IPS-NIHi11 (cell line): ENCODE results near the gene ACSF2.
A peak's percentile ranks its signal among the peaks of the same experiment; 100 is the strongest.
"Not testable (repeated sequence)": the region's sequence is repeated elsewhere in the genome, so short reads cannot be mapped to it uniquely, and the experiment has no call there.

ENCODE experiments used
- DNase-seq: peaks from one replicate; pipeline ENCODE4 v3.0.0; 2012; ENCODE audit warnings: mixed read lengths, low spot score

Gene ACSF2, protein sequence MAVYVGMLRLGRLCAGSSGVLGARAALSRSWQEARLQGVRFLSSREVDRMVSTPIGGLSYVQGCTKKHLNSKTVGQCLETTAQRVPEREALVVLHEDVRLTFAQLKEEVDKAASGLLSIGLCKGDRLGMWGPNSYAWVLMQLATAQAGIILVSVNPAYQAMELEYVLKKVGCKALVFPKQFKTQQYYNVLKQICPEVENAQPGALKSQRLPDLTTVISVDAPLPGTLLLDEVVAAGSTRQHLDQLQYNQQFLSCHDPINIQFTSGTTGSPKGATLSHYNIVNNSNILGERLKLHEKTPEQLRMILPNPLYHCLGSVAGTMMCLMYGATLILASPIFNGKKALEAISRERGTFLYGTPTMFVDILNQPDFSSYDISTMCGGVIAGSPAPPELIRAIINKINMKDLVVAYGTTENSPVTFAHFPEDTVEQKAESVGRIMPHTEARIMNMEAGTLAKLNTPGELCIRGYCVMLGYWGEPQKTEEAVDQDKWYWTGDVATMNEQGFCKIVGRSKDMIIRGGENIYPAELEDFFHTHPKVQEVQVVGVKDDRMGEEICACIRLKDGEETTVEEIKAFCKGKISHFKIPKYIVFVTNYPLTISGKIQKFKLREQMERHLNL

DNA sequence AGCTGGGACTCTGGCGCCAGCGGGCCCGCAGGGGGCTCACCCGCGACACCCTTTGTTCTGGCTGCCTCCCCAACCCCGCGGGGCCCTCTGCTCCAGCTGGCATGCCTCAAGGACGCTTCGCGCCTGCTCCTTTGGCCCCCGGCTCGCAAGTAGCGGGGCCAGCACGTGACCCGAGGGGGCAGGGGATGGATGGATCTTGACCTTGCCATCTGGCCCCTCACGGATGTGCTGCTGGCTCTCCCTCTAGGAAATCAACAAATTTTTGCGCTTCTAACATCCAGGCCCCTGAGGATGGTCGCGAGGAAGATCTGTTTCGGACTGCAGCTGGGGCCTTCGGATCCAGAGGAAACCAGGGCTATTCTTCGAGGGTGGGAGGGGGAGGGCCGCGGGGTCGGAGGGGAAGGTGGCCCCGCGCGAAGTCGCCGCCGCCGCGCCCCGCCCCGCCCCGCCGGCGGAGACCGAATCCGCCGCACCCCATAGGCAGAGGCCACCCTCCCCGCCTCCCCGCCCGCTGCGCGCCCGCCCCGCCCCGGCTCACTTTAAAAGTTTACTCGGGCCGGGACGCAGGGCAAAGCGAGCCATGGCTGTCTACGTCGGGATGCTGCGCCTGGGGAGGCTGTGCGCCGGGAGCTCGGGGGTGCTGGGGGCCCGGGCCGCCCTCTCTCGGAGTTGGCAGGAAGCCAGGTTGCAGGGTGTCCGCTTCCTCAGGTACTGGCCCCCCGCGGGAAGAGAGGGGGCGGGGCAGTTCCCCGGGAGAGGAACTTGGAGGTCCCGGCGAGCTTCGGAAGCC, at the start of gene ACSF2:
Gene ACSF2 (plus strand): TSS at position 537 of the 790 bp plus-strand sequence. CDS start 44 bp downstream, at position 581.
- peak; percentile 86 for DNase-seq

DNA sequence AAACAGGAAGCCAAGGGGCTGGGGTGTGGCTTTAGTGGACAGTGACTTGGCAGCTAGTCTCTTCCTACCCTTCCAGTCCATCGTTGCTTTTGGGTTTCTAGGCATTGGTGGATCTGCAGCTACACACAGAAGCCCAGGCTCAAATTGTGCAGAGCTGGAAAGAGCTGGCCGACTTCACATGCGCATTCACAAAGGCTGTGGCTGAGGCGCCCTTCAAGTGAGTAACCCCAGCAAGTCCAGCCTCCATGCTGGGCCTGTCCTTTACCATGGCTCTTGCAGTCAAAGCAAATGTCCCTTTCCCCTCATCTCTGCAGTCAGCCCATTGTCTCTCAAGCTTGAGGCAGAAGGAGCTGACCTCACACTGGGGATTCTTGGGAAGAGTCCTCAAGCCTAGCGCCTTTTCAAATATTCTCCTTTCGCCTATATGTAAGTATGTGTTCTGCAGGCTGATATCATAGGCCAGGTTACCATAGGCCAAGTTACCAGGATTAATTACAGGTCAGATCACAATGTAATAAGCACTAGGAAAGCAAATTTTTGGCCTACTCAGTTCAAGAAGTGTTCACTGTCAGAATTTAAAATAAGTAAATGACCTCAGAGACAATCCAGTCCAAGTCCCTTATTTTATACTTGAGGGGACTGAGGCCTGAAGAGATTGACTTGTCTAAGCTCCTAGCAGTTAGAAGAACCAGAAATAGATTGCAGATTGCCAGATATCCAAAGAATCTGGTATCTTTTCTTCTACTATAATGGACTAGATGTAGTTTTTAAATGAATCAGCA, 46.5 kb upstream of the ACSF2 start:
- DNase-seq, result no peak

DNA sequence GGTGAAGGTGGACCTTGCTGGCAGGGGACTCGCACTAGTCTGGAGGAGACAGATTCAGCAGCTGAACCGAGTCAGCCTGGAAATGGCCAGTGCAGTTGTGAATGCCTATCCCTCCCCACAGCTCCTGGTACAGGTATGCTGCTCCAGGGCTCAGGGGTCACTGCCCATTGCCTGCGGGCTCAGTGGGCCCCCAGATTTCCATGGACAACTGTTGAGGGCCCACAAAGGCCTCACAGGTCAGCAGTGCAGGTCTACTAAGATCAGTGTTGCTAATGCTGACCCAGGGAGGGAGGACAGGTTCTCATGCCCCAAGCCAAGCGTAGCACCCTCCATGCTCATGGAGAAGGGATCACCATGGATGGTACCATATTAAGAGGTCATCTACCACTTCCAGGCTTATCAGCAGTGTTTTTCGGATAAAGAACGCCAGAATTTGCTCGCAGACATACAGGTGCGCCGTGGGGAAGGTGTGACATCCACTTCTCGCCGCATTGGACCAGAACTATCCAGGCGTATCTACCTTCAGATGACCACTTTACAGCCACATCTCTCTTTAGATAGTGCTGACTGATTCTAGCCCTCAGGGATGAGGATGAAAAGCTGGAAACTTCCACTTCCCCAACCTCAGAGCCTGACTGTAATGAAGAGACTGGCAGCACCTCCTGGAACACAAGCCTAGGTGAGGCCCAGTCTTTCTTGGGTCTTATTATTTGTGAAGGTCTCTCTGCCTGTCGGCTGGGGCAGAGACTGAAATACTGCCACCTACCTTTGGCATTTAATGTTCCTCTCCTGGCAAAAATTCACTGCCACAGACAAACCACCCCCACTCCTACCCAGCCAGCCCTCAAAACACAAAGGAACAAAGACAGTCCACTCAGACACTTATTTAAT, 45.4 kb upstream of the ACSF2 start:
- no peak for DNase-seq

- DNase-seq, result no peak
These were observed 44.7 kb upstream of the ACSF2 start for GRCh38 chr17:50381260-50381815.

DNA sequence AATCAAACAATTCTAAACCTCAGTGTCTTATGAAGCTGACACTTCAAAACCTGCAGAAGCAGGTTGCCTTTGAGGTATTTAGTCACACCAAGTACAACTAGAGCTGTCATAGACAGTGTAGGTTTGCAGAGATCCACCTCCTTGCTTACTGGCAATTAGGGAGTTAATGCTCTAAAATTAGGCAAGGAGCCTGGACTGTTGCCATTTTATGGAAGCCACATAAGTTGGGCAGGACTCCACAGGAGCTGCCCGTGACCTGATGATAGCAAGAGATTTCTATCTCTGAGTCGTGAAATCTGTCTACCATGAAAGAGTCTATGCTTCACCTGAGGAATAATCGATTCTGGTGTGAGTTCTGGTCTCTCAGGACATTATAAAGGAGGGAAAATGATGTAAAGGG, 44.1 kb upstream of the ACSF2 start:
- DNase-seq, result no peak

DNA sequence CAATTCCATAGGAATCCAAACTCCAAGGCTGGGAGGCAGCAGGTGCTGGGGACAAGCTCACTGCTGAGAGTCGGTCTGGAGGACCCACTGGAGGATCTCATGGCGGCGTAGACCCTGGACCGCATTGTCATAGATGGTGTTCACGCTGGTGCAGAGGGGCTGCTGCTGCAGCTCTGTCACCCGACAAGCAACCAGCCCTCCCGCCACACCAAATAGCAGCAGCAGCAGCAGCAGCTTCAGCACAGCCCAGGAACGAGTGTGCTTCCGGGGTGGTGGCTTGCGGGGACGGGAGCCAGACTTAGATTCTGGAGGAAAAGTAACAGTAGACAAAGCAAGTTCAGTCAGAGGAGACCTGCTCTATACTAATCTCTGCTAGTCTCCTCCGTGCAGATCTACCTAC, 43.1 kb upstream of the ACSF2 start:
- DNase-seq, result no peak

DNA sequence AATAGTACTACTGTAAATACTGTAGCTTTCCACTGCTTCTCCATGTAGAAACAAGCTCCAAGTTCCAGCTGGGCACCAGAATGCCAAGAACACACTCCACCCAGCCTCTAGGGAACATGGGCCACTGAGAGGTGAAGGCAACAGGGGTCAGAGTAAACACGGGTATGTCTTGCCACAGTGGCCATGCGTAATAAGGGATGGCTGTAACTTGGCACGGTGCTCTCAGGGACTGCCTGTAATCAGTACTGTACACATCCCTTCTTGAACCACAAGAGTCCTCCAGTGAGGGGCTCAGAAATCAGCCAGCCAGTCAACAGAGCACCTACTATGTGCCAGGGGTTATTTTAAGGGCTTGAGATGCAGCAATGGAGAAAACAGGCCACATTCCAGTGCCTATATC, 39.5 kb upstream of the ACSF2 start:
- no peak for DNase-seq

GRCh38 chr17:50388728-50389127, 37.3 kb upstream of the ACSF2 start:
- DNase-seq, result no peak

GRCh38 chr17:50389534-50389933, 36.5 kb upstream of the ACSF2 start:
- no peak for DNase-seq

DNA sequence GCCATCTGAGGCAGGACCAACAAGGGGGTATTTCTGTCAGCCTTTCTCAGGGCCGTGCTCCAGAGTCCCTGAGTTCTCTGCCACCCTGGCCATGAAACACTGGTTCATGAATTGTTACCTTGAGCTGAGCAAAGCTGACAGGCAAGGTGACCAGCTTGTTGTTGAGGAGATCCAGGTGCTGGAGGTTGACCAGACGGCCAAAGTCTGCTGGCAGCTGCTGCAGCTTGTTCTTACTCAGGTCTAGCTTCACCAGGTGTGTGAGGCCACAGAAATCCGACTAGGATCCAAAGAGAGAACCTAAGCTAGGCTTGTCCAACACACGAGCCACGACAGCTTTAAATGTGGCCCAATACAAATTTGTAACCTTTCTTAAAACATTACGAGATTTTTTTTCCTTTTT, 33.4 kb upstream of the ACSF2 start:
- DNase-seq, result no peak

GRCh38 chr17:50393700-50394099, 32.3 kb upstream of the ACSF2 start:
- DNase-seq, result no peak

DNA sequence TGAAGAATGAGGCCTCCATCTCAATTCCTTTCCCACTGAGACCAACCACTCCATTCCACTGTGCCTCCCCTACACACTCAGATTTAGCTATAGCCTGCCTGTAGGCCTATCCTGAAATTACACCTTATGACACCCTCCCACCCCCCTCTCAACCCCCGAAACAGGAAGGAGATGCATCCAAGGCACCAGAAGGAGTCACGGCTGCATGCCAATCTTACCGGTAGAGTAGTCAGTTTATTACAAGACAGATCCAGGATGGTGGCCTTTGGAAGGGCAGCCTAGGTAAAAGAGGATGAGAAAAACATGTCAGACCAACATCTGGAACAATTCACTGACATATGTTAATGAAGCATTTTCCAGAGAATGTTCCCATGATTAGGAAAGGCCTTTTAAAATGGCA, 31.3 kb upstream of the ACSF2 start:
- DNase-seq, result no peak

- peak; percentile 20 for DNase-seq
These were observed 29.5 kb upstream of the ACSF2 start for GRCh38 chr17:50396261-50397110.

- DNase-seq, result peak; percentile 95
These were observed 28.7 kb upstream of the ACSF2 start, which contains the start of gene LRRC59 for GRCh38 chr17:50397111-50397918. TSS of gene LRRC59 (minus strand) at chr17:50397523. CDS start at chr17:50397317, 206 bp downstream.

- DNase-seq, result peak; percentile 23
These were observed 28.1 kb upstream of the ACSF2 start for GRCh38 chr17:50397919-50398285.

GRCh38 chr17:50398672-50399071, 27.3 kb upstream of the ACSF2 start:
- not testable (repeated sequence) for DNase-seq

DNA sequence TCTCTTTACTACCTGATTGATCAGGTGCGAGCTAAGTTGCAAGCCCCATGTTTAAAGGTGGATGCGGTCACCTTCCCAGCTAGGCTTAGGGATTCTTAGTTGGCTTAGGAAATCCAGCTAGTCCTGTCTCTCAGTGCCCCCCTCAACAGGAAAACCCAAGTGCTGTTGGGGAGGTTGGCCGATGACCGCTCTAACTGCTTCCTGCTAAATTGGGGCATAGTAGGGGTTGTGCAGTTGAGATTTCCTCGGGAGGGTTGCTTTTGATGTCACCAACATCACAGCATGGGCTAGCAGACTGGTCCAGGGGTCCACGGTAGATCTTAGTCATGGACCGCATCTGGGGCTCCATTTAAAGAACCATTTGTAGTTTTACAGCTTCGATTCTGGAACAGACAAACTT, 26.4 kb upstream of the ACSF2 start:
- not testable (repeated sequence) for DNase-seq

GRCh38 chr17:50405351-50405750, 20.7 kb upstream of the ACSF2 start:
- DNase-seq, result not testable (repeated sequence)

- DNase-seq, result no peak
These were observed 19.4 kb upstream of the ACSF2 start for GRCh38 chr17:50406578-50406977.
